Astrocyte of the spinal cord (primary cell): ENCODE measurements around the gene PKMYT1.

Experiments
- DNase-seq: peaks from one replicate; pipeline ENCODE4 v3.0.0; 2011; ENCODE audit warnings: low read depth, low spot score
- H3K4me3 ChIP-seq: 2 replicates; pipeline ENCODE4 v1.5.1; 2011; ENCODE audit warnings: low read depth, mild to moderate bottlenecking, low read length, moderate library complexity
- CTCF ChIP-seq: IDR thresholded peaks from 2 replicates; pipeline ENCODE4 v1.5.1; 2012; ENCODE audit warnings: low read depth, mild to moderate bottlenecking, low read length, inconsistent platforms
- in situ Hi-C: cut with HindIII; loops from 2 replicates; pipeline ENCODE4 v1.10.0; 2017; ENCODE audit warnings: low sequenced_read_pairs

Gene PKMYT1

GRCh38 chr16:2968368-2968737 is 11.9 kb downstream of the PKMYT1 start:
- TF ChIP-seq CTCF: no peak
- DNase-seq: no peak

GRCh38 chr16:2967721-2968161 is 12.5 kb downstream of the PKMYT1 start:
- no peak overlapping the region for H3K4me3 ChIP-seq
- in situ Hi-C loops: no loop called here
- no peak for DNase-seq
- TF ChIP-seq CTCF: no peak

More at GRCh38 chr16:2968368-2968737, 11.9 kb downstream of the PKMYT1 start:
- no peak overlapping the region for H3K4me3 ChIP-seq
- in situ Hi-C loops: no loop called here

GRCh38 chr16:2967211-2967631 is 13.0 kb downstream of the PKMYT1 start:
- in situ Hi-C loops: no loop called here
- no peak for TF ChIP-seq CTCF
- DNase-seq: no peak
- H3K4me3 ChIP-seq: no peak overlapping the region

- H3K4me3 ChIP-seq: no peak overlapping the region
- in situ Hi-C loops: no loop called here
- no peak for DNase-seq
- TF ChIP-seq CTCF: no peak
Observed at GRCh38 chr16:2966808-2967191, 13.4 kb downstream of the PKMYT1 start.

- in situ Hi-C loops: no loop called here
- TF ChIP-seq CTCF: no peak
- H3K4me3 ChIP-seq: no peak overlapping the region
- DNase-seq: no peak
Observed at GRCh38 chr16:2966043-2966807, 14.0 kb downstream of the PKMYT1 start.

GRCh38 chr16:2964475-2965336 is 15.5 kb downstream of the PKMYT1 start:
- no peak for DNase-seq
- no peak for TF ChIP-seq CTCF
- in situ Hi-C loops: no loop called here
- no peak overlapping the region for H3K4me3 ChIP-seq
